NK-92 (cell line): ENCODE data around the gene ACTN1.

Experiments used
- DNase-seq: peaks from one replicate; lab custom pipeline; 2025; ENCODE audit not compliant: unreplicated experiment; lab: John Stamatoyannopoulos, UW

ACTN1 gene

GRCh38 chr14:68970038-68970612 is 9.0 kb downstream of the ACTN1 start:
- no peak for DNase-seq

DNA sequence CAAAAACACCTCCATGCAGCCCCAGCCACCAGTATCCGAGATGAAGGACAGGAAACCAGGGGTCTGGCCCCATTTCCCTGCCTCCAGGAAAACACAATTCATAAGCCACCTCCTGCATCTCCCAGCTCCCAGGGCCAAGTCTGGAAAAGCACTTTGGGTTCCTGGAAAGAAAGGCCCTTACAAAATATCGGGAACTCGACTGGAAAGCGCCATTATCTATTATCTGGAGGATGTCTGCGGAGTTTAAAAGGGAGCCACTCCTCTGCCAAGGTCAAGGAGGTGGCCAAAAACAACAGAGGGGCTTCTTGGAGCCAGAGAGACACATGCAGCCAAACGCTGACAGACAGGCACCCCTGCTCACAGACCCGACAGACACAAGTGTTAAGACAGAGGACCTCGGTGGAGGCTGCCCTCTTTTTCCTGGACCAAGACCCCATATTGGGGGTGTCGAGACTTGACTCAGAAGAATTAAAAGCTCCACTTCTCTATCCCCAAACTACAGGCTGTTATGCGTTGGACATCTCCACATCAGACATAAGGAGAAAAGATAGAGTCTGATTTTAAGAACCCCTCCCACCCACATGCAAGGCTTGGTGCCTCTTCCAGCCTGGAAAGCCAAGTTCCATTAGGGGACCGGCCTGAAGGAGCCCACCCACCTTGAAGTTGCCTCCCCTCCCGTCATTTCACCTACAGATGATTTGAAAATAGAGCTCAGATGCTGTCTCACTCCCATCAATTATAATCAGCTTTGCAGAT is 9.6 kb downstream of the ACTN1 start:
- DNase-seq, result no peak

- no peak for DNase-seq
Observed at GRCh38 chr14:68968721-68969120, 10.4 kb downstream of the ACTN1 start.

- no peak for DNase-seq
Observed at GRCh38 chr14:68968051-68968450, 11.1 kb downstream of the ACTN1 start.

GRCh38 chr14:68967459-68967940 is 11.6 kb downstream of the ACTN1 start:
- no peak for DNase-seq

DNA sequence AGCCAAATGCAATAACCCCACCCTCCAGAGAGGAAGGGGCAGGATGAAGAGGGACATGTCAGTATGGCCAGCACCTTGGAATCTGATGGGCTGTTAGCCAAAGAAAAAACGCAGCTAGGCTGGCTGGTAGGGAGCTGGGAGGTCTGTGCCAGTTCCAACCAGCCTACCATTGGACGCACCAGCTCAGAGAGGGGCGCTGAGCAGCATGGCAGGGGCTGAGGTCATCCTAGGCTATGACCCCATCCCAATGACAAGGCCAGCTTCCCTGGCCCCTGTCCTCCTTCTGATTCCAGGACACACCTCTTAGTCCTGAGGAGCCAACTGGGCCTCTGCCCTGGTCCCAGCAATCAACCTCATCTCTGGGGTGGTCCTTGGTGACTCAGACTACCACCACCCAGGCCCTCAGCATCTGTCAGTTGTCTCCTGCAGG is 12.2 kb downstream of the ACTN1 start:
- DNase-seq, result no peak

GRCh38 chr14:68965261-68965761 is 13.8 kb downstream of the ACTN1 start:
- DNase-seq, result no peak

DNA sequence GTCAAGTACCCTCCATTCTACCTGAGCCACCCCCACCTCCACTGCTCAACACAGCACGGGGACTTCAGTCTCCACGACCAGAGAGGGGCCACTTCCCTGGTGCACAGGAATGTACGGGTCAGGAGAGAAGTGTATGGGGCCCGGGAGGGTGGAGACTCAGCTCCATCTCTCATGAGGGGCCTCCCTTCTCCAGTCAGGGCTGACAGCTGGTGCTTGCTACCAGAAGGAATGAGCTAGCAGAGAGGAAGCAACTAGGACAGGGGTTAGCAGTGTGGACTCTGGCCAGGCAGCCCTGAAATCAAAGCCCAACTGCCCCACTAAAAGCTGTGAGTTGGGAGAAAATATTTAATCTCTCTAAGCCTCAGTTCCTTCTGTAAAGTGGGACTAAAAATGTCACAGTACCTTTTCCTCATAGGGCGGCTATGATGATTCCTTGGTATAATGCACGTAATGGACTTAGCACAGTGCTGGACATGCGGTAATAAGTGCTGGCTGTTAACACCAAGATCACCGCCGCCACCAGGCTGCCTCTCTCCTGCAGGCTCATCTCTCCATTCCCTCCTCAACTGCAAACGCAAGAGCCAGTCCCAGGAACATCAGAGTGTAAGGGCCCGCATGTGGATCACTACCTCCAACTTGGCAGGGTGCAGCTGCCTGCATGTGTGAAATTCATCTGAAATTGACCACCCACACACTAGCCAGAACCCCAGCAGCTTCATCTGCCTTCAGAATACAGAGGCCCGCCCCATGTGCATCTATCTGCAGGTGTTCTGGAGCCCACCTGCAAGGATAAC is 14.6 kb downstream of the ACTN1 start:
- DNase-seq, result no peak

DNA sequence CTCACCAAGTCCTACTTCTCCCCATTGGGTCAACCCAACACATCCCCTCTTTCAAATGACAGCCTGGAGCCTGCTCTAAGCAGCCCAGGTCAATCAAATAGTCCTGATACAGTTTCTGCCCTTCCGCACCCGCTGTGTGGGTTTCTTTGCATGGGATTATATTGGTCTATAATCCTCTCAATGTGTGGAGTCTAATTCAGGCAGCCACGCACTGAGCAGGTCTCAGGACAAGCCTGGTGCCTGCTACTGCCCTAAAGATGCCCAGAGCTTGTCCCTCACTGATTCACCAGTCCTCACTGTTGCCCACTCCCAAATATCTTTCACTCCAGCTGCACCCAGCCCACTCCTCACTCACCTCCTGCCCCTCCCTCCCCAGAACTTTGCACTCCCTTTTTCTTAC is 16.4 kb downstream of the ACTN1 start:
- DNase-seq, result no peak

- no peak for DNase-seq
Observed at GRCh38 chr14:68961781-68962584, 17.1 kb downstream of the ACTN1 start.

DNA sequence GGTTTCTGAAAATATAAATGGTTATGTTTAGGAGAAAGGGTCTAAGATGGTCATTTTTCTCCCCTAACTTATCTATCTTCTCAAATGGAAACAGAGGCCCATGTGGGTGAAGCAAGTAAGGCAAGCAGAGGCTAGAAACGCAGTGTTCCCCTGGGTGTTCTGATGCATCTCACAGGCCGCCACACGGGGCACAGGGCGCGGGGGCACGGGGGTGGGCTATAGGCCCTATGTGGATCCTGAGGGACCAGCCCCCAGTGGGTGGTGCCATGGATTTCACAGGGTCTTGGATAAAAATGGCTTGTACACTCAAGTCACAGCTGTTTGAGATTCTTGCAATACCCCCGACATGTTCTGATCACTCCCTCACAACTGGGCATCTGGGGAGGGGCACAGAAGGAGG is 17.7 kb downstream of the ACTN1 start:
- DNase-seq, result no peak

- no peak for DNase-seq
Observed at GRCh38 chr14:68960123-68960522, 19.0 kb downstream of the ACTN1 start.

GRCh38 chr14:68959035-68959434 is 20.1 kb downstream of the ACTN1 start:
- DNase-seq, result no peak

- DNase-seq, result no peak
Observed at GRCh38 chr14:68958553-68958952, 20.5 kb downstream of the ACTN1 start.

DNA sequence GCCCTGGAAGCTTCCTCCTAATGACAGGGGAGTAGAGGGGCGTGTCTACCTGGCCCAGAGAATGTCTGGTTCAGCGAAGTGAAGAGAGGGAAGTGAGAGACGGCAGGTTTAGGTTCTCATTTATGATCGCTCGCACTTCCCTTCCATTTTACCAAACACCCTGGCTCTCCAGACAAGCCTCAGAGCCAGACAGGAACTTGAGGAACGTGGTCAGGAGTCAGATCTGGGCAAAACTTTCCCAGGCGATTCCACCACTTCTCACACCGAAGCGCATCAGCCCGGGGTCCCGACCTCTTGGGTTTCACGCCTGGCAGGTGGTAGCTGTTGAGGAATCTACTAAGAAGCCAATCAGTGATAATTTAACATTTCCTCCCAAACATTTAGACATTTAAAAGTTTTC is 21.3 kb downstream of the ACTN1 start:
- no peak for DNase-seq

GRCh38 chr14:68956724-68957123 is 22.4 kb downstream of the ACTN1 start:
- DNase-seq, result no peak

DNA sequence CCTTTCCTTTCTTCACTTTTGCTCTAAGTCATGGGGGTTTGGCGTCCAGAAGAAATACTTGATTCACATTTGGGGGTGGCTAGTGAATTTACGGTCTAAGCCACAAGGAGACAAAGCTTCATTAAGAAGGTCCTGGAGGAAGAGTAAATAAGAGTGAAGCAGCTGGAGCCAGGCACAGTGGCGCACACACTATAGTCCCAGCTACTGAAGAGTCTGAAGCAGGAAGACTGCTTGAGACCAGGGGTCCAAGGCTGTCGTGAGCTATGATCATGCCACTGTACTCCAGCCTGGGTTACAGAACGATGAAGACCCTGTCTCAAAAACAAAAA is 23.3 kb downstream of the ACTN1 start:
- no peak for DNase-seq

DNA sequence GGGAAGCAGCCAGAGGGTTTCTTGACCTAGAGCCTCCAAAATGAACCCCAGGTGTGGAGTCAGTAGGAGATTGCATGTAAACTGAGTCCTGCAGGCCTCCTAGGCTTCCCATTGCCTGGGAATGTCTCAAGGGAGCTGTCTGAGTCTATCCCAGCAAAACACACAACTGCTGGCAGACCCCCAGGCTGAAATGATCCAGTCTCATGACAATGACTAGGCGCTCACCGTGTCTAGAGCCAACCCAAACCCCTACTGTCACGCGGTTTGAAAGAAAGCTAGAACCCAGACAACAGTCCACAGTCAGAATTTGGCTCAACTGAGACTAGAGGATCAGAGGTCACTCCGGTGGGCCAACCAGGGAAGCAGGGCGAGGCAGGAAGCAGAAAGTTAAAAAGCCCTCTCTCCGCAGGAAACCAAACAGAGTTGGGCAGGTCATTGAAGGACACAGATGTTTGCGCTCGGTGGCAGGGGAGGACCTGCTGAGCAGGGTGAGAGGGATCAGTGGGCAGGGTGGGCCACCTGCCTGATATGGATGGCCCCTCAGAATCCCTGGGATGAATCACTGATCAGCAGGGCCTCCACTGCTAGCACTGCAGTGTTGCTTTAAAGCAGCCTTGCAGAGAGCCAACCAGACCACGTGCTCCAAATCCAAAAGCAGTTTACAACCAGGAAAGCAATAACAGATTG is 23.8 kb downstream of the ACTN1 start:
- DNase-seq, result no peak

- no peak for DNase-seq
Observed at GRCh38 chr14:68953196-68953555, 25.9 kb downstream of the ACTN1 start.

DNA sequence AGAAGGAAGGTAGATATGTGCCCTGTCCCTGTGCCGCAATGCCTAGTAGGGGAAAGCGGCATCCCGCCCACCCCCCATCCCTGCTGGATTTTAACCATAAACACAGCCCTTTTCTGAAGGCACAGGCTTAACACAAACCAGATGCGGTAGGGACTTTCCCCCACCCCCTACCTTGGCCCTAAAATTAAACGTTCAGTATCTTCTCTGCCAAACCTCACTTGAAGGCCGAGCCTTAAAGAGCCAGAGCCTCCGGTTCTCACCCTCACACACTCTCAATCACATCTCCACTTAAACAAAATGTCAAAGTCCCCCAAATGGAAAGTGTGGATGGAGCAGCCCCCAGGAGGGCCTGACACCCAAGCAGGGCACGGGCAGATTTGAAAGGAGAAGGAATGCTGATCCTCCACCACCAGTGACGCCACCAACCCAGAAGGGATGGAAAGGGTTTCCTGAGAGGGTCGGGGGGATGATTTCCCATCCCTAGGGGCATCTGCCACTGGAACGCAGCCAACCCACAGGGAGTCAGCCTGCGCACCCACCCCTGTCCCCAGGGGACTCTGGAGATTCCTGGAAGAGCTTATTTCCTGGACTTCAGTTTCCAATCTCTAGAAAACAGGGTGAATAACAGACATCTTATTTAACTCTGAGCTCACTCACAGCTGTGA is 26.4 kb downstream of the ACTN1 start:
- no peak for DNase-seq
